Measurements from ENCODE around the gene TEC. TPM values are rescaled to one million over a fixed set of nuclear protein-coding genes. Genes with fewer than 3 reads are reported as not detected.

Gene TEC
- total RNA-seq, 2 donors from 2014 or later, result 2.1 to 3.3 TPM

GRCh38 chr4:48247142-48247877 is 22.3 kb downstream of the TEC start:
- ATAC-seq (no peak), DNase-seq (no peak)
- Histone ChIP-seq H3K4me1 (no peaks in the 10 kb centered on the region), H3K27ac (no peak overlapping the region), H3K36me3 (replicated peaks in 1 of 2; ENCODE audit: insufficient read depth in 1 of 2, low read depth in 2 of 2) (no peaks in the 10 kb centered on the region), H3K27me3 (no peaks in the 10 kb centered on the region), H3K4me3 (no peak overlapping the region), H3K9me3 (no peaks in the 10 kb centered on the region)
- no peak for TF ChIP-seq POLR2A (IDR thresholded peaks at IDR 0.05)
- TF ChIP-seq, protein P1, sequence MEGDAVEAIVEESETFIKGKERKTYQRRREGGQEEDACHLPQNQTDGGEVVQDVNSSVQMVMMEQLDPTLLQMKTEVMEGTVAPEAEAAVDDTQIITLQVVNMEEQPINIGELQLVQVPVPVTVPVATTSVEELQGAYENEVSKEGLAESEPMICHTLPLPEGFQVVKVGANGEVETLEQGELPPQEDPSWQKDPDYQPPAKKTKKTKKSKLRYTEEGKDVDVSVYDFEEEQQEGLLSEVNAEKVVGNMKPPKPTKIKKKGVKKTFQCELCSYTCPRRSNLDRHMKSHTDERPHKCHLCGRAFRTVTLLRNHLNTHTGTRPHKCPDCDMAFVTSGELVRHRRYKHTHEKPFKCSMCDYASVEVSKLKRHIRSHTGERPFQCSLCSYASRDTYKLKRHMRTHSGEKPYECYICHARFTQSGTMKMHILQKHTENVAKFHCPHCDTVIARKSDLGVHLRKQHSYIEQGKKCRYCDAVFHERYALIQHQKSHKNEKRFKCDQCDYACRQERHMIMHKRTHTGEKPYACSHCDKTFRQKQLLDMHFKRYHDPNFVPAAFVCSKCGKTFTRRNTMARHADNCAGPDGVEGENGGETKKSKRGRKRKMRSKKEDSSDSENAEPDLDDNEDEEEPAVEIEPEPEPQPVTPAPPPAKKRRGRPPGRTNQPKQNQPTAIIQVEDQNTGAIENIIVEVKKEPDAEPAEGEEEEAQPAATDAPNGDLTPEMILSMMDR (IDR thresholded peaks at IDR 0.05), result no peak
- 69 to 72% methylated on average over 7 of the region's 7 CpGs for WGBS, 2 donors
- intact Hi-C loops (cut with DNase I), result no loop called here

GRCh38 chr4:48244665-48245064 is 25.0 kb downstream of the TEC start:
- Histone ChIP-seq H3K27ac (no peak overlapping the region), H3K36me3 (replicated peaks in 1 of 2; ENCODE audit: insufficient read depth in 1 of 2, low read depth in 2 of 2) (no peaks in the 10 kb centered on the region), H3K27me3 (no peaks in the 10 kb centered on the region), H3K9me3 (no peaks in the 10 kb centered on the region), H3K4me3 (no peak overlapping the region), H3K4me1 (no peaks in the 10 kb centered on the region)
- DNase-seq (no peak), ATAC-seq (no peak)
- 98 to 100% methylated on average over 4 of the region's 4 CpGs for WGBS, 2 donors
- TF ChIP-seq, protein P1 (IDR thresholded peaks at IDR 0.05), result no peak
- no peak for TF ChIP-seq POLR2A (IDR thresholded peaks at IDR 0.05)
- intact Hi-C loops (cut with DNase I), result no loop called here

DNA sequence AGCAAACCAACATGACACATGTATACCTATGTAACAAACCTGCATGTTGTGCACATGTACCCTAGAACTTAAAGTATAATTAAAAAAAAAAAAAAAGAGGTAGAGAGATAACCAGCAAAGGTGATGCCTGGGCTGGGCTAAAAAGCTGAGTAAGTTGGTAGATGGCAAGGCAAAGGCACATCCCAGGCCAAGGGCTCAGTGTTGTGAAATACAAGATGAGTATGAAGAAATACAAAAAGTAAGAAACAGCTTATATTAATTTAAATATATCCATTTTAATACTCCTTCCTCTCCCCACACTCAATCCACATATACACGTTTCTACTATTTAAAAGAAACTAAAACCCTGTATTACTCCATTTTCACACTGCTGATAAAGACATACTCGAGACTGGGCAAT is 25.8 kb downstream of the TEC start:
- Histone ChIP-seq H3K27me3 (no peaks in the 10 kb centered on the region), H3K4me3 (no peak overlapping the region), H3K27ac (no peak overlapping the region), H3K9me3 (no peaks in the 10 kb centered on the region), H3K4me1 (no peaks in the 10 kb centered on the region), H3K36me3 (replicated peaks in 1 of 2; ENCODE audit: insufficient read depth in 1 of 2, low read depth in 2 of 2) (no peaks in the 10 kb centered on the region)
- no peak for TF ChIP-seq POLR2A (IDR thresholded peaks at IDR 0.05)
- TF ChIP-seq, protein P1 (IDR thresholded peaks at IDR 0.05), result no peak
- no peak for ATAC-seq
- 68 to 91% methylated on average over 2 of the region's 2 CpGs for WGBS, 2 donors
- no peak for DNase-seq
- intact Hi-C loops (cut with DNase I), result no loop called here

DNA sequence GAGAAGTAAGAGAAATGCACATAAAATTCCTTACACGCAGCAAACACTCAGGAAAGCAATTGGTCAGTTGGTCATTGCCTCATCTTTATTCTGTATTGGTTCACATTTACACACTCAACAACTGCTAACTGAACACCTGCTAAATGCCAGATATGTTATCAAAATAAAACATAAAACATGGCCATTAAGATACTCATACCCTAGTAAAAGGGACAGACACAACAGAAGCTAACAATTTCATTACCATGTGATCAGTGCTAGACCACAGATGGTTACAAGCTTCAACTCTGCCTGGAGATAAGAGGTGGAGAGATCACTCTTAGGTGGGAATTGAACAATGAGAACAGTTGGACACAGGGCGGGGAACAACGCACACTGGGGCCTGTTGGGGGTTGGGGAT is 26.2 kb downstream of the TEC start:
- DNase-seq (no peak), ATAC-seq (no peak)
- Histone ChIP-seq H3K4me3 (no peak overlapping the region), H3K27ac (no peak overlapping the region), H3K36me3 (replicated peaks in 1 of 2; ENCODE audit: insufficient read depth in 1 of 2, low read depth in 2 of 2) (no peaks in the 10 kb centered on the region), H3K9me3 (no peaks in the 10 kb centered on the region), H3K4me1 (no peaks in the 10 kb centered on the region), H3K27me3 (no peaks in the 10 kb centered on the region)
- TF ChIP-seq, protein P1 (IDR thresholded peaks at IDR 0.05), result no peak
- TF ChIP-seq POLR2A (IDR thresholded peaks at IDR 0.05), result no peak
- WGBS, 2 donors, result 67% methylated on average over 3 of the region's 3 CpGs
- intact Hi-C loops (cut with DNase I), result no loop called here
